Breast epithelium (tissue), 3 donors: ENCODE data around the gene RPS18.

Experiments
- POLR2AphosphoS5 ChIP-seq, 3 donors: sonication (generic); formaldehyde crosslinking; IDR thresholded peaks; one replicate each; pipeline ENCODE4 v1.6.1; 2017; ENCODE audit warnings: antibody characterized with exemption in 3 of 3
- TF ChIP-seq, protein P1 (sequence below), 3 donors: fragments of 450-650 bp; IDR thresholded peaks; one replicate each; pipeline ENCODE4 v1.5.1; 2016 to 2017; ENCODE audit warnings: antibody characterized with exemption in 3 of 3, mild to moderate bottlenecking in 3 of 3, moderate library complexity in 3 of 3

DNA sequence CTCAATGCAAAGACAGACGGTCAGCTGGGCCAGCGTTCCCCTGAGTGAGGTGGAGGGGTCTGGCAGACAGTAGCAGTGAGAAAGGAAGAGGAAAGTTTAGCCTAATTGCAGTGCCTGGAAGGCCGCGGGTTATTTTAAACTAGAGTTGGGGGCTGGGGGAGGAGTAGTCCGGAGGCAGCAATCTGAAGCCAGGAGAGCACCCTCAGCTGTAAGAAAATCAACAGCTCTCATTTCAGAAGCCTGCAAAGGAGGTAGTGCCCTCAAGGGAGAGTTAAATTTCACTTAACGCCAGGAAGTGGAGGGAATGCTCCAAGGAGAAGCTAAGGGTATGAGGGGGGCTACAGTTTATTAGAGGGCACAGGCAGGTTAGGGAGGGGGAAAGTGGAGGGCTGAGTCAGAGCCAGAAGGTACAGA is 36.6 kb upstream of the RPS18 start:
- TF ChIP-seq, protein P1, sequence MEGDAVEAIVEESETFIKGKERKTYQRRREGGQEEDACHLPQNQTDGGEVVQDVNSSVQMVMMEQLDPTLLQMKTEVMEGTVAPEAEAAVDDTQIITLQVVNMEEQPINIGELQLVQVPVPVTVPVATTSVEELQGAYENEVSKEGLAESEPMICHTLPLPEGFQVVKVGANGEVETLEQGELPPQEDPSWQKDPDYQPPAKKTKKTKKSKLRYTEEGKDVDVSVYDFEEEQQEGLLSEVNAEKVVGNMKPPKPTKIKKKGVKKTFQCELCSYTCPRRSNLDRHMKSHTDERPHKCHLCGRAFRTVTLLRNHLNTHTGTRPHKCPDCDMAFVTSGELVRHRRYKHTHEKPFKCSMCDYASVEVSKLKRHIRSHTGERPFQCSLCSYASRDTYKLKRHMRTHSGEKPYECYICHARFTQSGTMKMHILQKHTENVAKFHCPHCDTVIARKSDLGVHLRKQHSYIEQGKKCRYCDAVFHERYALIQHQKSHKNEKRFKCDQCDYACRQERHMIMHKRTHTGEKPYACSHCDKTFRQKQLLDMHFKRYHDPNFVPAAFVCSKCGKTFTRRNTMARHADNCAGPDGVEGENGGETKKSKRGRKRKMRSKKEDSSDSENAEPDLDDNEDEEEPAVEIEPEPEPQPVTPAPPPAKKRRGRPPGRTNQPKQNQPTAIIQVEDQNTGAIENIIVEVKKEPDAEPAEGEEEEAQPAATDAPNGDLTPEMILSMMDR (IDR thresholded peaks at IDR 0.05), result no peak
- no peak for TF ChIP-seq POLR2AphosphoS5 (IDR thresholded peaks at IDR 0.05)
